Activated CD4-positive, alpha-beta T cell treated with anti-CD3 and anti-CD28 coated beads, Interleukin-2, amount 50 U/mL, for 24 hours (primary cell): ENCODE results near the gene RASD2.

Experiments
- DNase-seq, 2 donors: peaks; one replicate each; pipeline ENCODE4 v3.0.0-alpha.2; 2020; ENCODE audit warnings: low read depth in 1 of 2, low spot score in 1 of 2

Gene RASD2

DNA sequence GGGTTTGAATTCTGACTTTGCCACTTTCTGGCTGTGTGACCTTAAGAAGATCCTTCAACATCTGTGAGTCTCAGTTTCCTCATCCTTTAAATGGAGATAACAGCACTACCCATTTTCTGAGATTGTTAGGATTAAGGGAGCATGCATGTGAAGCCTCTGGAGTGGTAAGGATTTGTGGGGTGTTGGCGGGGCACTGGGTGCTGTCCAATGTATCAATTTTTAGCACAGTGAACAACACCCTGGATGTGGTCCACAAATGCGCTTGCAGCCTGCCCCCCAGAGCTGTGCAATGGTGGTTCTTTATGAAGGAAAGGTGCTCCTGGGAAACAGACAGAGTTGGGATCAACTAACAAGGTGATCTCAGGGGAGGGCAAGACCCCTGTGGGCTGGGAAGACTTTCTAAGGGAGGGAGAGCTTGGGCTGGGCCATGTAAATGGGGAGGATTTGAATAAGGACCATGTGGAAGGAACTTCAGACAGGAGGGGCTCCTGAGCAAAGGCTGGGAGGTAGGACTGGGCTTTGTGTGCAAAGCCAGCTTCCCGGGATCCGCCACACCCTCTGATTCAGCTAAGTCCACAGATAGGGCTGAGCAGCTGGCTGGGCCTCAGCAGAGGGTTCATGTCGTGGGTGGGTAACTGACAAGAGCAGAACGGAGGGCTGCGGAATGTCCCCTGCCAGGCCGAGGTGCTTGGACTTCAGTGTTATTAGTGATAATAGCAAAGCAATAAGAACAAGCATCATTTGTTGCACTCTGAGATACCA lies 22.7 kb upstream of the RASD2 start:
- no peak for DNase-seq

DNA sequence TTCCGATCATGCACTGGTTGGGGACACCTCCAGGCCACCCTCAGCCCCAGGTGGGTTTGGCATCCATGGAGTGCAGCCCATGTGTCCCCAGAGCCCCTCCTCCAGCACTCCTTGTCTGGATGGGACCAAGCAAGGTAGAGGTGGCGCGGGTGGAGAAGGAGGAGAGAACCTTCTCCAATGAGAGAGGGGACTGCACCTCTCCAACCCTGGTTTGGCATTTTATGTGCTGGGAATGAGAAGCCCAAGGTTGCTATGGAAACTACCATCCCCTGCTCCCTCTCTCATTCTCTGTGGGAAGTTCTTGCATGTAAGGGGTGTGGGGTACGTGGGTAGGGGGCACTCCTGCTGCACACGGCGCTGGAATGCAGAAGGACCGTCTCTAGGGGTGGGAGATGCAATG lies 21.8 kb upstream of the RASD2 start:
- DNase-seq = no peak

DNA sequence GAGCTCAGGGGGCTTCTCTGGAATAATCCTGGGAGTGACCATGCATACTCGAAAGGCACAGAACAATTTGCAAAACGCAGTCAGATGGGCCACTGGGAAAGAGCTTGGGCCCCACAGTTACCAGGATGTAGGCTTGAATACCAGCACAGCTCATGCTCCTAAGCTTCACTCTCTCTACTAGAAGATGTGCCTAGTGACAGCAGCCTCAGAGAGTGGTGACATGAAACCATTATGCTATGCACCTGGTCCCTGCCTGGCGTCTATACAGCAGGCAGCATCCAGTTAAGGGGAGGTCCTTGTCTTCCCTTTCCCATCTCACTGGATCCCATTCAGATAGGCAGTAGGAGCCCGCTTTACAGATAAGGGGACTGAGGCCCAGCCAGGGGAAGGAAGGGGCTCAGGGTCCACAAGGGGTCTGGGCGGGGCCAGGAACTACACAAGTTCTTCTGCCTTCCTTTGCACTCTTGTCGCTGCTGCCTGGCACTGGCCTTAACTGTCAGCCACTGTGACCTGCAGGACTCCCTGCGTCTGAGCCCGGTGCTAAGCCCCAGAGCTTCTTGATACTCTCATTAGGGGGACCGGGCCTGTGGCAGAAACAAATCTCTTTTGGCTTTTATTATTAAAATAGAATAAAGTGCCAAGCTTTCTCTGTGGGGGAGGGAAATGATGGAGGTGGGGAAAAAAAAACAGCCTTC lies 21.2 kb upstream of the RASD2 start:
- no peak for DNase-seq

DNA sequence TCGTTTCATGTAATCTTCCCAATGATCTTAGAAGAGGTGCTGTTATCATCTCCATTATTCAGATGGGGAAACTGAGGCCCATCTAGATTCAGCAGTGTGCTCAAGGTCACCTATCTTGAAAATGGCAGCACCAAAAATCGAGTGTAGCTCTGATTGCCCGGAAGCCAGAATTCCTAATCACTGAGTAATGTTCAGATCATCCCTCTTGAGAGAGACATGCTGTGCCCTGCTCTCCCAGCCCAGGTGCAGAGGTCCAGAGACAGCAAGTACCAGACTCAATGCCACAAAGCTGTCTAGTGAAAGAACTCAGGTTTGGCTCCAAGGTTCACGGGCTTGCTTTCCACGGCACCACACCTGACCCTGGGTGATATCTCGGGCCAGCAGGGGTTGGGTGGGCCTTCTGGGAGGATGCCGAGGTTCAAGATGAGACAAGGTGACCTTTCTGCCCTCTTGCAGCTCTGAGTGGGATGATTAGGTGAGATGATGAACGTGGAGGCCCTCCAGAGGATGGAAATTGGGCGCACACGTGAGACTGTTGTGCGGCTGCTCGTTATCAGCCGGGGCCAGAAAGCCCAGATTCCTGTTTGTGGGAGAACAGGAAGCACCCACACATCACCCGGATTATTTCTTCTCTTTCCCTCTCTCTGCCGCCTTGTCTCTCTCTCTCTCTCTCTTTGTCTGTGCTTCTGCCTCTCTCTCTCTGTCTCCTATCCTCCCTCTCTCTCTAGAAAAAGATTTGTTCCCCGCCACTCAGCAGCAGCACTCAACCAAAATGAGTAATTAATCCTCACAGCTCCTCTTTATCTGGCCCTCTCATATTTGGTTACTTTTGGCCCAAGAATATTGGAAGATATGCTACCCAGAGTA lies 19.0 kb upstream of the RASD2 start:
- DNase-seq = no peak

DNA sequence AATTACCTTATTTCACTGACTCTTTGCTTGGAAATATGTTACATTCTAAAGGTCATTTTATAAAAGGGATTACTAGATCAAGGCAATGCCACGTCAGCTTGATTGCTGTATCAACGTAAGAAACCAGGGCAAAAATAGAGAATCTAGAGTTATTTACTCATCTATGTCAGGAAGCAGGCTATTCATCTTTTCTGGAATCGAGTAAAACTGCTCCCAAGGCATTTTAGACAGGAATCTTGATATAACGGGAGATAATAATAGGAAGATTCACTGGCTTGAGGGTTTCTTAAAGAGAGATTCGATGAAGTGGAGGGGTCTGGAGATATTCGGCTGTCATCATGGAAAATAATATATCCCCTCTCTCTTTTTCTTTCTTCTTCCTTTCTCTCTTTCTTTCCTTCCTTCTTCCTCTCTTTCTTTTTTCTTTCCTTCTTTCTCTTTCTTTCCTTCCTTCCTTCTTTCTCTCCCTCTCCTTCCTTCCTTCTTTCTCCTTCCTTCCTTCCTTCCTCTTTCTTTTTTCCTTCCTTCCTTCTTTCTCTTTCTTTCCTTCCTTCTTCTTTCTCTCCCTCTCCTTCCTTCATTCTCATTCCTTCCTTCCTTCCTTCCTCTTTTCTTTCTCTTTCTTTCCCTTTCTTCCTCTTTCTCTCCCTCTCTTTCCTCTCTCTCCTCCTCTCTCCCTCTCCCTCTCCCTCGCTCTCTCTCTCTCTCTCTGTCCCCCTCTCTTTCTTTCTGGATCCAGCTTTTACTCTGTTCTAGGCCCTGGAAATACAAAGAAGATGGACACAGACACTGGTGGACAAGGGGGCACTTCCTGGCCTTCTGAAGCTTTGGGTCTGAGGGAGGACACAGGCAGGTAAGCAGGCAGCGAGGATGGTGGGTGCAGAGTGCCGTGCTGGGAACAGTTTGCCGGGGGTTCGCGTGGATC lies 18.1 kb upstream of the RASD2 start:
- DNase-seq = no peak

DNA sequence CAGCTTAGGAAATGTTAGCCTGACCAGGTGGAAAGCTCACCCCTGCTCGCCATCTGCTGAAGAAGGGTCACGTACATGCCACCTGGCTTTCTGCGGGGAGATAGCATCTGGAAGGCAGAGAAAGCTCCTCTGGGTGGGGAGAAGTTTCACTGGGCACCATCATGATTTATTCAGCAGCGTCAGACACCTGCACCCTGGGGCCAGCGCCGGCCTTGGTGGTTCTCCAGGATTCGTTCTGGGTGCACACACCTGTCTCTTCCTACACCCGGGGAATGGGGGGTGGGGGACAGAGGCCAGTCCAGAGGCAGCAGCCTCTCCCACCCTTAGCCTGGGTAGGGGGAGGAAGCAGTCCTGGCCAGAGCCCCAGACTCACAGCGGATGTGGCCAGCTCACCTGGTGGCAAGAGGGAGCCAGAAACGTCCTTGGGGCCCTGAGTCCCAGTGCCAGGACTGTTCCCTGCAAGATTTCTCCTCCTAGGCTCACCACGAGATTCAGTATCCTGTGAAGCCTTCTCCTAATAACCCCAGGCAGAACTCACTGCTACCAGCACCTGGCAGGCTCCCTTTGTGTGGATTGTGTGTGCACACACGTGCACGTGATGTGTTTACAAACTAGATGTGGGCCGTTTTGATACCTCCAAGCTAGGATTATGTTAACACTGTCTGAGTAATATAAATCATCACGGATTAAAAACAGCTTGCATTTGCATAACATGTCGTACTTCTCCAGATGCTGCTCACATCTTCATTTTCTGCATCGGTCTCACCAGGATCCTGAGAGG lies 17.3 kb upstream of the RASD2 start:
- DNase-seq = no peak

DNA sequence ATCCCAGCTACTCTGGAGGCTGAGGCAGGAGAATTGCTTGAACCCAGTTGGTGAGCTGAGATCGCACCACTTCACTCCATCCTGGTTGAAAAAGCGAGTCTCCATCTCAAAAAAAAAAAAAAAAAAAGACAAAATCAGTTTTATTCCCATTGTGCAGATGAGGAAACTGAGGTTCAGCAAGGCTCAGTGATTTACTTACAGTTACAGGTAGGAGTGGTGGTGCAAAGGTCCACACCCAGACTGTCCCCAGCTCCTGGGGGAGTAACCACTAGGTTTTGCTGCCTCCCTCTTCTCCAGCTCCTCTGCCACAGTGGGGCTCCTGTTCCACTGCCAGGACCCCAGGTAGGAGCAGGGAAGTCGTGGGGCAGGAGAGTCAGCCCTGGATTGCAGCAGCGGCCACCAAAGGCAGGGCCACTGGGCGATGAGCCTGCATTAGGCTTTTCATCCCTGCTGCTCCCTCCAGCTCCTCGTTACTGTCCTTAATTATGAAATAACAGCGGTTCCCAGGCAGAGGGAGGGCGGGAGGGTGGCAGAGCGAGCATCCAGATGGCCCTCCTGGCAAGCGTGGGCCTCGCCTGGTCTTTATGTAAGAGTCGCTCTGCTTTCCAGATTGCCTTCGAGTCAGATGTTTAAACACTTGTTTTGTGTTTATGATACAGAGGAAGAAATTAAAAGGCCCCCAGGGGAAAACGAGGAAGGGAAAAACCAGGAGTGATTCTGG lies 15.5 kb upstream of the RASD2 start:
- no peak for DNase-seq

DNA sequence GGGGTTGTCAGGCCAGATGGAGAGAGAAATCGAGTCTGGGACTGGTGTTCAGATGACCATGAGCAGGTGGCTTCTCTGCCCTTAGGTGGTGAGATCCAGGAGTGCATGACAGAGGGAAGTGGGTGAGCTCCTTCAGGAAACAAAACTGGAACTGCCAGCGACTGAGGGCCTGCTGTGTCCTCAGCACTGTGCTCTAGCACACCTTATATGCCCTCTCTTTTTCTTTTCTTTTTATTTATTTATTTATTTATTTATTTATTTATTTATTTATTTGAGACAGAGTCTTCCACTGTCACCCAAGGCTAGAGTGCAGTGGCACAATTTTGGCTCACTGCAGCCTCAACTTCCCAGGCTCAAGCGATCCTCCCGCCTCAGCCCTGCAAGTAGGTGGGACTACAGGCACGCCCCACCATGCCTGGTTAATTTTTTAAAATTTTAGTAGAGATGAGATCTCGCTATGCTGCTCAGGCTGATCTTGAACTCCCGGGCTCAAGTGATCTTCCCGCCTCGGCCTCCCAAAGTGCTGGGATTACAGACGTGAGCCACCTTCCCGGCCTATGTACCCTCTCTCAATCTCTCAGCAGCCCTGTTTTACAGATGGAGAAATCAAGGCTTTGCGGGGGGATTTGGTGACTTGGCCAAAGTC lies 14.8 kb upstream of the RASD2 start:
- DNase-seq = no peak

DNA sequence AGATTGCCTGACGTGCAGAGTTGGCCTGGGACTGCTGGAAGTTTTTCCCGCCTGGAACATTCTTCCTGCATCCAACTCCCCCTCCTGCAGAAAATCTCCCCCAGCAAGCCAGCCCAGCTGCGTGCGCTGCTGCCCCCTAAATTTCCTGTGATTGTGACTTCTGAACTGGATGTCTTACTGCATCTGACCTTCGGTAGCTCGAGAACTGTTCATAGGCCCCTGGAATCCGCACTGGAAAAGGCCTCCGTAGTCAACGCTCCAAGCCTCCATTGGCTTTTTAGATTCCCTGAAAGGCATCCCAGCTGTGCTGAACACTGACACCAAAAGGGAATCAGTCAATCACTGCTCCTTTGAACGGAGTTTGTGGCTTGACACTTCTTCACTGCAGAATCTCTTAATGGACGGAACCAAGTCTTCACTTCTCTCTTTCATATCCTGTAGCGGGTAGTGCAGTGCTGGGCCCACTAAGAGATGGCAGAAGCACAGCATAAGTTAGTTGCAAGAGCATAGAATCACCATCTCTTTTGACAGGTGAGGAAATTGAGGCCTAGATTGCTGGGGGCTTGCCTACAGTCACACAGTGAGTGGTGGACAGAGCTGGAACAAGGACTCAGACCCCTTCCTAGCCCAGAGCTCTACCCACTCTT lies 14.2 kb upstream of the RASD2 start:
- no peak for DNase-seq

DNA sequence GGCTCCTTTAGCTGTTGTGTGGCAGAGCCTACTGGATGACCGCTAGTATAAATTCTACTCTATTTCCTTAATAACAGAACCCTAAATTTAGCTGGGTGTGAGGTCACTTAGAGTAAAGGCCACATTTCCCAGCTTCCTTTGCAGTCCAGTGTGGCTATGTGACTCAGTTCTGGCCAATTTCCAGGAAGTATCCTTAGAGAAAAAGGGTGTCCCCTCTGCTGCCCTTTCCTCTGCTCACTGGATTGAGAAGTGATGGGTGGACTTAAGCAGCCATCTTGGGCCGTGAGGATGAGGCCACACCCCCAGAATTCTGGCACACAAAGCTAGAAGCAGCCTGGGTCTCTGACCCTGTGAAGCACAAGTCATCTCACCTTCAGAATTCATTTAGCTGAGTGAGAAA lies 11.7 kb upstream of the RASD2 start:
- DNase-seq = no peak

DNA sequence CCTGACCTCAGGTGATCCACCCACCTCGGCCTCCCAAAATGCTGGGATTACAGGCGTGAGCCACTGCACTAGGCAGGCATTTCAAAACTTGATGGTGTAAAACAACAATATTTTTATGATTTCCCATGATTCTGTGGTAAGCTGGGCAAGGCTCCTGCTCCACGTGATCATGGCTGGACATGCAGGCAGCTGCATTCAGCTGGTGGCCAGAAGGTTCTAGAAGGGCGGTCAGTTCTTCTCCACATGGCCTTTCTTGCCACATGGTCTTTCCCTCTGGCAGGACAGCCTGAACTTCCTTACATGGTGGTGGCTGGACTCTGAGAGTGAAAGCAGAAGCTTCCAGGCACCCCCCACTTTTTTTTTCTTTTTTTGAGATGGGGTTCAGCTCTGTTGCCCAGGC lies 9.9 kb upstream of the RASD2 start:
- no peak for DNase-seq

DNA sequence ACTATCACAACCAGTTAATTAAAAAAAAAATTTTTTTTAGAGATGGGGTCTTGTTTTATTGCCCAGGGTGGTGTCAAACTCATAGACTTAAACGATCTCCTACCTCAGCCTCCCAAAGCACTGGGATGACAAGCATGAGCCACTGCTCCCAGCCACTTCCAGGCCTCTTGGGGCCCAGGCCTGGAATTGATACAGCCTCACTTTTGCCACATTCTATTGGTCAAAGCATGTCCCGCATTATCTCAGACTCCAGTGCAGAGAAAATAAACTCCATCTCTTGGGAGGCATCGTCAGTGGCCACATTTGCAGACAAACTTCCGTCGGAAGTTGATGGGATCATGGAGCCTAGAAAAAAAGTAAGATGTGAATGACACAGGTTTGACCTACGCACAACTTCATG lies 9.4 kb upstream of the RASD2 start:
- no peak for DNase-seq

DNA sequence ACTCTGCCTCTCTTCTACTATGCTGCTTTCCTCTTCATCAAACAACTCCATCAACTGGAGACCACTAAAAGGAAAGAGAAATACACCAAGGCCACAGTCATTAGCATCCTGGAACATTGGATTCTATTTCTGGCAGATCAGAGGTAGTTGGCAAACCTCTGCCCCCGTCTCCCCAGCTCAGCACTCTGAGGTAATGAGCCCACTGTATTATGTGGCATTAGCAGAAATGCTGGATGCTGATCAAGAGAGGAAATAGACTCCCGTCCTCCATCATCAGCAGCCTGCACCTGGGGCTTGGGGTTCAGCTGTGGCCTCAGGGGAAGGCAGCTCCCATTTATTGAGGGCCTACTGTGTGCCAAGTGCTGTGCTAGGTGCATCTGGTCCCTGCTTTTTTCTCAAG lies 9.0 kb upstream of the RASD2 start:
- DNase-seq = no peak

DNA sequence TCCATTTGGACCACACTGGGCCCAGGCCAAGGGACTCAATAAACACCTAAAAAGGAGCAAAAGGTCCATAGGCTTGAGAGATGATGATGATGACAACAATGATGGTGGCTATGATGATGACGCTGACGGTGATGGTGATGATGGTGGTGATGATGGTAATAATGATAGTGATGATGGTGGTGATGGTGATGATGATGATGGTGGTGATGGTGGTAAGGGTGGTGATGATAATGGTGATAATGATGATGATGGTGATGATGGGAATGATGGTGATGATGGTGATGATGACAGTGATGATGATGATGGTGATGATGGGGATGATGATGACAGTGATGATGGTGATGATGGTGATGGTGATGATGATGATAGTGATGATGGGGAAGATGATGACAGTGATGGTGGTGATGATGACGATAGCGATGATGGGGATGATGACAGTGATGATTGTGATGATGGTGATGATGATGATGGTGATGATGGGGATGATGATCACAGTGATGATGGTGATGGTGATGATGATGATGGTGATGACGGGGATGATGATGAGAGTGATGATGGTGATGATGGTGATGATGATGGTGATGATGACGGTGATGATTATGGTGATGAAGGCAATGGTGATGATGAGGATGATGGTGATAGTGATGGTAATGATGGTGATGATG lies 7.1 kb upstream of the RASD2 start:
- DNase-seq = no peak

DNA sequence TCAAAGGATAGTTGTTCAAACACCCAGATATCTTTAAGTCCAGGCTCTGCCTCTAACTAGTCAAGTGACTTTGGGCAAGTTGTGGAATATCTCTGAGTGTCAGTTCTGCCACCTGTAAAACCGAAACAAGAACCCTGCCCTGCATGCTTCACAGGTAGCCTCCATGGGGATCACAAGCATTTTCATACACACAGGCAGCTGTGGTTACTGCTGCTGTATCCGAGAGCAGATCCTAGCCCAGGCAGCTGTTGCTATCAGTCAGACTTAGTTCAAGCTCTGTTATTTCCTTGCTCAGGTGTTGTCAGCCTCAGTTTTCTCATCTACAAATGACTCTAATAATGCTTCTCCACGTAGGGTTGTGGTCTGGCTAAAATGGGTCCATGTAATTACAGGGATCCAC lies 6.5 kb upstream of the RASD2 start:
- no peak for DNase-seq

DNA sequence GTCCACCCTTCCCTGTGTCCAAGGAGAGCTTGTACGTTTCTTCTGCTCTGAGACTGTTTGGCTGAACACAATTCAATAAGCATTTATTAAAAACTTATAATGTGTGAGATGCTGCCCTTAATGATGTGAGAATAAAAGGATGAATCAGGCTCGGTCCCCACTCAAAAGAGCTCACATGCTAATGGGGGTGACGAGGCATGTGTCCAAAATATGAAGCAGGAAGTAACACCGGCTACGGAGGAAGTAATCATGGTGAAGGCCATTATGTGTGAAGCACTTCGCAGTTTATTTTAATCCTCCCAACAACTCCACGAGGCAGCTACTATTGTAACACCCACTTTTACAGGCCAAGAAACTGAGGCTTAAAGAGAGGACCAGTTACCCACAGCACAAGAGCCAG lies 3.4 kb upstream of the RASD2 start:
- DNase-seq = no peak

DNA sequence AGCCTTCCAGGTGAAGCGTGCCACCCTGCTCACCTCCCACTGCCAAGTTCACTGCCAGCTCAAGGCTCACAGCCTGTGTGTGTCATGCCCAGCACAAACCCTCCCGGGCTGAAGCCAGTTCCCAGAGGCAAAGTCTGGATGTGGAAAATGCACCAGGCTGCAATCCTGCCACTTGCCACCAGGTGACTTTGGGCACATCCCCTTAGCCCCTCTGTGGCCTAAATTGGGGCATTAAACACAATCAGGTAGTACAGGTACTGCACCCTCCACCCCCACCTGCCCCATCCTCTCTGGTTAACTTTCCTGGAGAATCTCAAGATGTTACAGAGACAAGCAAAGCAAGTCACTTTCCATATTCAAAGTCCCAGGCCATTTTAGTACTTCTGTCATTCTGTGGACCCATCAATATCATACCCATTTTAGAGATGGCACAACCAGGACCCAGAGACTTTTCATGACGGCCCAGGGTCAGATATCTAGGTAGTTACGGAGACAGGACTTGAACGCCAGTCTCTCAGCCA lies 1.8 kb upstream of the RASD2 start:
- peak in 1 of 2 donors; percentile 9 for DNase-seq

DNA sequence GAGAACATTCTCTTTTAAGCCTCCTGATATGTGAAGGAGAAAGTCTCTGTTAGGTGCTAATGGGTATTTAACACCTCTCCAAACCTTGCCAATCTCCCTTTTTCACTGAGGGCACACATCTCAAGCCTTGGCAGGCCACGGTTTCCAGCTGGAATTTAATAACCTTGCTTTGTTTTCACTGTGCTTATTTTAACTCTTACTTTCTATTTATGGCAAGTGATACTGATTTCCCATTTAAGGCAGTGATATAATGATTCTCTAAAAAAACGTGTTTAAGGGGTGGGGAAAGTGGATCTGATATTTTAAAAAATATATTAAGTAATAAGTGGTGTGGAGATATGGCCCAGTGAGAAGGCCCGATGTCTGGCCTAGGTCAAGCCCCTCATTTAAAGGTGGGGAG lies 1.1 kb upstream of the RASD2 start:
- DNase-seq = no peak
